Stimulated activated CD8-positive, alpha-beta memory T cell treated with anti-CD3 and anti-CD28 coated beads, Interleukin-12 subunit alpha, Interleukin-12 subunit beta, amount 100 ng/mL, for 1 hour (primary cell): ENCODE measurements around the gene TMEM141.

ENCODE experiments used
- DNase-seq: peaks from one replicate; pipeline ENCODE4 v3.0.0-alpha.2; 2020; ENCODE audit warnings: low read depth

Gene TMEM141

DNA sequence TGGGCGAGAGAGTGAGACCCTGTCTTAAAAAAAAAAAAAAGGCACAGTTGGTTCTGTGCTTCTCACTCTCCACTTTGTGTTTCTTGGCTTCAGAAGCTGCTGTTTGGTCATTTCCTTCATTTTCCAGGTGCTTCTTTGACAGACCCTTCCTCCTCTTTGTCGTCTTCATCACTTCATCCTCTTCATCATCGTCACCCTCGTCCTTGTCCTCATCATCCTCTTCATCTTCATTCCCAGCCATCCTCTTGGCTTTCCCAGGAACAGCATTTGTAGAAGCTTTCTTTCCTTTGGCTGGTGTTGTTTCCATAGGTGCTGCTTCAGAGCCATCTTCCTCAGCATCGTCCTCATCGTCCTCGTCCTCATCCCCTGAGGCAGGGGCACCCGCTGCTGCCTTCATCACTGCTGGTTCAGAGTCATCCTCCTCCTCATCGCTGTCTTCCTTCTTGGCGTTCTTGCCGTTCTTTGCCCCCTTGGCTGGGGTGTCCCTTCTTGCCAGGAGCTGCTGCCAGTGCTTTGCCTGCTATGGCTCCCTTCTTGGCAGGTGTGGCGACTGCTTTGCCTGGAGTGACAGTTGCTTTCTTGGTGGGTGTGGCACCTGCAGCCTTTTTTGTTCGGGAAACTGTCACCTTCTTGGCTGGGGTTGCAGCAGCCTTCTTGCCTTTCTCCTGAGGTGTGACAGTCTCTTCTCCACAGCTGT, 23.7 kb downstream of the TMEM141 start:
- DNase-seq: no peak

GRCh38 chr9:136815422-136815782, 24.3 kb downstream of the TMEM141 start:
- DNase-seq: no peak

GRCh38 chr9:136820971-136821825, 30.1 kb downstream of the TMEM141 start:
- no peak for DNase-seq

- DNase-seq: no peak
Measured at GRCh38 chr9:136821826-136822544, 30.8 kb downstream of the TMEM141 start.

DNA sequence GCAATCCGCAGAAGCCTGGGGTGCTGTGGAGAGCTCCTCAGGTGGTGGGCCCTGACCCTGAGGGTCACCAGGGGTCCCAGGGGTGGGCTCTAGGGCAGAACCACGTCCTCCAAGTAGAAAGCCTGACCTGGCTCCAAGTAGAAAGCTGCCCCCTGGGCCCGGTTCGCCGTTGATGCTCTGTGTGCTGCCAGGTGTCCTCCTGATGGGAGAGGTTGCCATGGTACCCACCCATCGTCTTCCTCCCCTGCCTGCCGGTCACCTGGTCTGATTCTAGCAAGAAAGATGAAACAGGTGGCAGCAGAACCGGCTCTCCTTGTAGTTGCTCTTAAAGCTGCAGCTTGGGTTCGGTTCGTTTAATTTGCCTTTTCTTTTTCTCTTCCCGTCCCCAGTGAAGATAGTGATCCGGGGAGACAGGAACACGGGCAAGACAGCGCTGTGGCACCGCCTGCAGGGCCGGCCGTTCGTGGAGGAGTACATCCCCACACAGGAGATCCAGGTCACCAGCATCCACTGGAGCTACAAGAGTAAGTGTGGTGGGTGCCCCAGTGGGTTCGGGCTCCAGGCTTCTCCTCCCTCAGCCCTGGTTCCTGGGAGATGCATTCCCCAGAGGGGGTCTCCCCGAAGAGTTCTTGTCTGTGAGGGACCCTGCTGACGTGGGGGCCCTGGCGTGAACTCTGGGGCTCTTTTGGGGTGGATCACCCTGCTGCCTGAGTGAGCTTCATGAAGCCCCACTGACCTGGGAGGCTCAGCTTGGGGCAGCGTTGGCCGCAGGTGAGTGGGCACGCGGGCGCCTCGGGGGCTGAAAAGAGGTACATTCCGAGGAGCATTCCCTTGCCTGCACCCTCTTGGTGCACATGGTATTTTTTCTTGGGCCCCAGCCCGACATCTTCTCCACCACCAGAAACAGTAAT, 32.2 kb downstream of the TMEM141 start:
- no peak for DNase-seq

- DNase-seq: no peak
Measured at GRCh38 chr9:136824496-136825225, 33.5 kb downstream of the TMEM141 start.

GRCh38 chr9:136825295-136826187, 34.4 kb downstream of the TMEM141 start:
- DNase-seq: no peak

DNA sequence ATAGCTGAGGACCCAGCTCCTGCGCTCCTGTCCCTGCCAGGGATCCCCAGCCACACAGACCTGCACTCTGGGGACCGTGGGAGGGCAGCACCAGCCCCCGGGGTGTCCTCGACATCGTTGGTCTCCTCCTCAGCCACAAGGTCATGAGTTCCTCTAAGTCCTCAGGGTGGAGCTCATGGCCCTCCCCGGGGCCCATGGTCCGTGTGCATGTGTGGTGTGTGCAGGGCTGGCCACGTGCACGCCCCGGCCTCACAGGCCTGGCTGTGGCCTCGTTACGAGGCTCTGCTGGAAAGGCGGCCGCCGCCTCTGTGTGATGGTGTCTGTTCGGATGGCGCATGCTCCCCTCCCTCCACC, 35.0 kb downstream of the TMEM141 start:
- no peak for DNase-seq

DNA sequence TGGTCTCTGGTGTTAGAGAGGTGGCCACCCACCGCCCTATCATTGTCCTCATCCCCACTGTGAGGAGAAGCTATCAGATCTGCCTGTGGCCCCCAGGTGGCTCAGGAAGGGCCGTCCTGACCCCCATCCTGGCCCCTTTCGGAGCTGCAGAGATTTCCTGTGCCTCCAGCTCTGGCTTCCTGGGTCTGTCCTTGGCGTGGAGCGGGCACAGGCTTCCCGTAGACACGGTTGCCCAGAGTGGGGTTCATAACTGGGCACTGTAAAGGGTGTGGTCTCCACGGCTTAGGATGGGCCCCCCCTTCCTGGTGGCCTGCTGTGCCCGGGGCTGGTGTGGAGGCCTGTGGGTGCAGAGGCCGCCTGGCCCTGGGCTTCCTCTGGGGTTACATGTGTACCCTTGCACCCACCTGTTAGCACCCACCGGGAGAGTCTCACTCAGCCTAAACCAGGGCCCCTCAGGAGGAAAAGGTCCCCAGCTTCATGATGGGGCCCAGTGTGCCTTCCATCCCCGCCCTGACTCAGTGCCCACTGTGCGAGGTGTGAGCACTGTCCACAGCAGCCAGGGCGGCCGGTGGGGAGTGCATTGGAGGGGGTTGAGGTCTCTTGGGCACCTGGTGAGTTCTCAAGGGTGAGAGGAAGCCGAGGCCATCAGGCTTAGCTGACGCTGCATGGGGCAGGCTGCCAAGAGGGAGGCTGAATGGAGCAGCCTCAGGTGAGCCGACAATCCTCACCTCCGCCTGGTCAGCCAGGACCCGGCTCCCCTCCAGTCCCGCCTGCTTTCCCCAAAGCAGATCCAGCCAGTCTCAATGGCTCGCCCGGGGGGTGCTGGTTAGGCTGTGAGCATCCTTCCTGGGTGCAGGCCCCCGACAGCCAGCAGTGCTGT, 35.8 kb downstream of the TMEM141 start:
- DNase-seq: no peak

- DNase-seq: no peak
Measured at GRCh38 chr9:136827794-136828473, 36.8 kb downstream of the TMEM141 start.

- DNase-seq: no peak
Measured at GRCh38 chr9:136828474-136829140, 37.5 kb downstream of the TMEM141 start.

DNA sequence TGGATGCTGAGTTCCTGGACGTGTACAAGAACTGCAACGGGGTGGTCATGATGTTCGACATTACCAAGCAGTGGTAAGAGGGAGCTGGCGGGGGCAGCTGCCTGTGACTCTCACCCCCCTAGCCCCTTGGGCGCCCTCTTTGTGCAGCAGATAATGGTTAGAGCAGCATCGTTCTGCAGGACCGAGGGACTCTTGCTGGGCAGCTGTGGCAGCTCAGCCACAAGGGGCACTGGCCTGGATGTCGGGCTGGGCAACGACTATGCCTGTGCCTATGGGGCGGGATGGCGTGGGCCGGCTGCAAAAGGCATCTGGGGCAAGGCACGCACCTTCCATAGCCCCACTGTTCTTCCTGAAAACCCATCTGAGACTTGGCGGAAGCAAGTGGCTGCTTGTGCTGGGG, 38.3 kb downstream of the TMEM141 start:
- DNase-seq: no peak

DNA sequence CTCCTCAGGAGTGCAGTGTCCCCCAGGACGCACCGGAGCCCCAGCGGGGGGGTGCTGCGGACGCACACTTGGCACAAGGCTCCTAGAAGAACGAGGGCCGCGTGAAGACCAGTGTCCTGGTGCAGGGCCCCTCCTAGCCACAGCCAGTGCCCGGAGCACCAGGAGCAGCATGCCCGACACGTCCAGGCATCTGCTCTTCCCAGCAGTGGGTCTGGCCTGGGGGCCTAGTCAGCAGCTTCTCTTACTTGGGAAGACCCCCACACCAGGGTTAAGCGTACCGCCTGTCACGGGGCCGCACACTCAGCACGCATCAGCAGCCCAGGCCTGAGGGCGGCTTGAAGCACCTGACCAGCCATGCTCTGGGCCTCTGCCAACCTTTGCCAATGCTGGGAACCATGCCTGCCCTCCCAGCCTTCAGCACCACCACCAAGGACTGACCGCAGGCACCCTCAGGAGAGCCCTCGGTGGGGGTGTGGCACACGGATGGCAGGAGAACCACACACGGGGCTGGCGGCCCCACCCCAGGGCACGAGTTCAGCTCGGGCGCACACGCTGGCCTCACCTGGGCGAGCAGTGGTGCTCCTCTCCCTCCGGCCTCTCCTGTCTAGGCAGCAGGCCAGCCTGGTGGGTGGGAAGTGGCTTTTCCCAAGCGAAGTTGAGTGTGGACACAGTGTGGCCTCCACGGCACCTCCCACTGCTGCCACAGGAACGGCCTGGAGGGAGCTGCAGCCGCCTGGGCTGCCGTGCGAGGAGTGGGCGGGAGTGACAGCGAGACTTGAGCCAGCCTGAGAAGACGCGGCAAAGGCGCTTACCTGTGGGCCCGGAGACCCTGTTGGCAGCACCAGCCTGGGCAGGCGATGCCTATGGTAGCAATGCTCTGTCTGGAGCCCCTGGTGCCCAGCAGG, 39.1 kb downstream of the TMEM141 start:
- no peak for DNase-seq

GRCh38 chr9:136831002-136831719, 40.0 kb downstream of the TMEM141 start:
- no peak for DNase-seq

DNA sequence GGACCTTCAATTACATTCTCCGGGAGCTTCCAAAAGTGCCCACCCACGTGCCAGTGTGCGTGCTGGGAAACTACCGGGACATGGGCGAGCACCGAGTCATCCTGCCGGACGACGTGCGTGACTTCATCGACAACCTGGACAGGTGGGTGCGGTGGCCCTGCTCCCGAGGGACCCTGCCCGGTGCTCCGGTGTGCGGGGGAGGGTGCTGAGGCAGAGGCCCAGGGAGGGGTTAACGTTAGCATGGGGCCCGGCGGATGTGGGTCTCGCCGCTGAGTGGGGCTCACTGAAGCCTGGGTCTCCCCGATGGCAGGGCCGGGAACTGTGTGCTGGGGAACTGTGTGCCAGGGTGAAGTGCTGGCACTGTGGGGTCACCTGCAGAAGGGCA, 40.6 kb downstream of the TMEM141 start:
- no peak for DNase-seq

- DNase-seq: no peak
Measured at GRCh38 chr9:136832581-136832980, 41.4 kb downstream of the TMEM141 start.
